Astrocyte (in vitro differentiated cells and primary cell): Measurements from ENCODE around the gene DCLRE1C. TPM values are rescaled to one million over a fixed set of nuclear protein-coding genes. Genes with fewer than 3 reads are reported as not detected.
A peak's percentile ranks its signal among the peaks of the same experiment; 100 is the strongest.

Experiments
- DNase-seq: peaks from one replicate; pipeline ENCODE4 v3.0.0-alpha.2; 2010; ENCODE audit warnings: low read depth
- FAIRE-seq: peaks from 2 replicates; lab custom pipeline; 2011; peaks lifted over from hg19 to GRCh38; lab: Jason Lieb, UNC
- H2AFZ ChIP-seq: 2 replicates; pipeline ENCODE4 v1.6.0; 2012; ENCODE audit warnings: low read depth, low read length, inconsistent platforms
- H3K27ac ChIP-seq: 2 replicates; pipeline ENCODE4 v1.5.1; 2011; ENCODE audit warnings: low read depth, low read length, inconsistent platforms
- H3K27me3 ChIP-seq: 2 replicates; pipeline ENCODE4 v1.6.0; 2011; ENCODE audit warnings: low read length, inconsistent platforms; ENCODE audit not compliant: insufficient read depth
- H3K36me3 ChIP-seq: 2 replicates; pipeline ENCODE4 v1.5.1; 2011; ENCODE audit warnings: low read length, inconsistent platforms; ENCODE audit not compliant: insufficient read depth
- H3K4me1 ChIP-seq: 2 replicates; pipeline ENCODE4 v1.5.1; 2011; ENCODE audit warnings: low read length, inconsistent platforms; ENCODE audit not compliant: insufficient read depth
- H3K4me2 ChIP-seq: 2 replicates; pipeline ENCODE4 v1.6.0; 2012; ENCODE audit warnings: low read length, inconsistent platforms
- H3K4me3 ChIP-seq: 2 replicates; pipeline ENCODE4 v1.5.1; 2011; ENCODE audit warnings: low read depth, mild to moderate bottlenecking, low read length, inconsistent platforms; ENCODE audit not compliant: insufficient read depth
- H3K79me2 ChIP-seq: 2 replicates; pipeline ENCODE4 v1.6.0; 2012; ENCODE audit warnings: mild to moderate bottlenecking, low read length, inconsistent platforms; ENCODE audit not compliant: insufficient read depth
- H3K9ac ChIP-seq: 2 replicates; pipeline ENCODE4 v1.6.0; 2012; ENCODE audit warnings: mild to moderate bottlenecking, low read length, inconsistent platforms
- H3K9me3 ChIP-seq: 2 replicates; pipeline ENCODE4 v1.5.1; 2012; ENCODE audit warnings: low read depth, mild to moderate bottlenecking, low read length, inconsistent platforms; ENCODE audit not compliant: insufficient read depth
- H4K20me1 ChIP-seq: 2 replicates; pipeline ENCODE4 v1.6.0; 2012; ENCODE audit warnings: low read length, inconsistent platforms; ENCODE audit not compliant: insufficient read depth
- H3K27ac Mint-ChIP-seq: one replicate; pipeline ENCODE4 v1.8.0; 2021; ENCODE audit warnings: mild to moderate bottlenecking, mixed read lengths; ENCODE audit not compliant: unreplicated experiment
- H3K27me3 Mint-ChIP-seq: one replicate; pipeline ENCODE4 v1.8.0; 2021; ENCODE audit warnings: low read depth, mixed read lengths; ENCODE audit not compliant: unreplicated experiment
- H3K36me3 Mint-ChIP-seq: one replicate; pipeline ENCODE4 v1.8.0; 2021; ENCODE audit warnings: low read depth, mixed read lengths; ENCODE audit not compliant: unreplicated experiment
- H3K4me1 Mint-ChIP-seq: one replicate; pipeline ENCODE4 v1.8.0; 2021; ENCODE audit warnings: low read depth, mixed read lengths; ENCODE audit not compliant: unreplicated experiment
- H3K4me3 Mint-ChIP-seq: one replicate; pipeline ENCODE4 v1.8.0; 2021; ENCODE audit warnings: mild to moderate bottlenecking, moderate library complexity, mixed read lengths; ENCODE audit not compliant: unreplicated experiment
- H3K9me3 Mint-ChIP-seq: one replicate; pipeline ENCODE4 v1.8.0; 2021; ENCODE audit warnings: mild to moderate bottlenecking, mixed read lengths; ENCODE audit not compliant: unreplicated experiment
- CTCF ChIP-seq: IDR thresholded peaks from 2 replicates; pipeline ENCODE4 v1.5.1; 2011; ENCODE audit warnings: low read depth, mild to moderate bottlenecking, inconsistent platforms, low read length, moderate library complexity; ENCODE audit not compliant: insufficient read depth
- EZH2 ChIP-seq: IDR thresholded peaks from 2 replicates; pipeline ENCODE4 v1.6.1; 2012; ENCODE audit warnings: mild to moderate bottlenecking, low read length, inconsistent platforms; ENCODE audit not compliant: insufficient read depth
- total RNA-seq: library from RNA; stranded (reverse); gene quantifications from 2 replicates; pipeline ENCODE4 v1.2.1, GENCODE V29; 2021

DCLRE1C gene
- total RNA-seq, 1 donor from 2014 or later, result 10.1 TPM

GRCh38 chr10:14860791-14861190 is 93.1 kb downstream of the DCLRE1C start:
- Histone ChIP-seq H2AFZ (no peak overlapping the region), H3K9ac (no peak overlapping the region), H3K9me3 (no peaks in the 10 kb centered on the region), H4K20me1 (no peaks in the 10 kb centered on the region), H3K4me1 (no peaks in the 10 kb centered on the region), H3K4me2 (no peak overlapping the region), H3K27ac (no peak overlapping the region), H3K79me2 (no peaks in the 10 kb centered on the region), H3K4me3 (no peak overlapping the region), H3K27me3 (no peaks in the 10 kb centered on the region), H3K36me3 (peaks cover 3% of the 10 kb centered on the region)
- H3K4me3 Mint-ChIP-seq, result no peak overlapping the region
- TF ChIP-seq EZH2, result no peak
- TF ChIP-seq CTCF, result no peak
- H3K9me3 Mint-ChIP-seq, result no peaks in the 10 kb centered on the region
- H3K36me3 Mint-ChIP-seq, result peaks cover 4% of the 10 kb centered on the region
- H3K4me1 Mint-ChIP-seq, result no peaks in the 10 kb centered on the region
- H3K27me3 Mint-ChIP-seq, result no peaks in the 10 kb centered on the region
- H3K27ac Mint-ChIP-seq, result no peak overlapping the region
- DNase-seq (no peak), FAIRE-seq (no peak)

- H3K9me3 Mint-ChIP-seq, result no peaks in the 10 kb centered on the region
- Histone ChIP-seq H3K4me1 (no peaks in the 10 kb centered on the region), H3K9me3 (no peaks in the 10 kb centered on the region), H2AFZ (no peak overlapping the region), H3K4me2 (no peak overlapping the region), H3K79me2 (no peaks in the 10 kb centered on the region), H3K4me3 (no peak overlapping the region), H3K9ac (no peak overlapping the region), H3K36me3 (peaks cover 3% of the 10 kb centered on the region), H3K27me3 (no peaks in the 10 kb centered on the region), H3K27ac (no peak overlapping the region), H4K20me1 (no peaks in the 10 kb centered on the region)
- TF ChIP-seq CTCF, result no peak
- TF ChIP-seq EZH2, result no peak
- FAIRE-seq (no peak), DNase-seq (no peak)
- no peak overlapping the region for H3K27ac Mint-ChIP-seq
- no peaks in the 10 kb centered on the region for H3K27me3 Mint-ChIP-seq
- peaks cover 4% of the 10 kb centered on the region for H3K36me3 Mint-ChIP-seq
- no peak overlapping the region for H3K4me3 Mint-ChIP-seq
- no peaks in the 10 kb centered on the region for H3K4me1 Mint-ChIP-seq
Observed at GRCh38 chr10:14859775-14860174, 94.1 kb downstream of the DCLRE1C start.

GRCh38 chr10:14859043-14859442 is 94.9 kb downstream of the DCLRE1C start:
- no peak overlapping the region for H3K4me3 Mint-ChIP-seq
- Histone ChIP-seq H4K20me1 (no peaks in the 10 kb centered on the region), H3K79me2 (no peaks in the 10 kb centered on the region), H3K4me1 (no peaks in the 10 kb centered on the region), H3K36me3 (peaks cover 3% of the 10 kb centered on the region), H3K27me3 (no peaks in the 10 kb centered on the region), H3K9ac (no peak overlapping the region), H2AFZ (no peak overlapping the region), H3K4me2 (no peak overlapping the region), H3K4me3 (no peak overlapping the region), H3K27ac (no peak overlapping the region), H3K9me3 (no peaks in the 10 kb centered on the region)
- peak overlapping the region; percentile 29 for H3K27ac Mint-ChIP-seq
- peaks cover 4% of the 10 kb centered on the region for H3K36me3 Mint-ChIP-seq
- no peaks in the 10 kb centered on the region for H3K4me1 Mint-ChIP-seq
- H3K27me3 Mint-ChIP-seq, result no peaks in the 10 kb centered on the region
- no peak for FAIRE-seq
- no peaks in the 10 kb centered on the region for H3K9me3 Mint-ChIP-seq
- TF ChIP-seq EZH2 (no peak), CTCF (no peak)
- DNase-seq, result no peak
